Astrocyte of the cerebellum (primary cell): ENCODE measurements around the gene ITGA11.

Experiments used
- DNase-seq: peaks from one replicate; pipeline ENCODE4 v3.0.0-alpha.2; 2011; ENCODE audit warnings: low read depth
- H3K4me3 ChIP-seq: 2 replicates; pipeline ENCODE4 v1.5.1; 2011; ENCODE audit warnings: mild to moderate bottlenecking, low read depth, low read length, moderate library complexity
- in situ Hi-C: cut with HindIII; loops from 2 replicates; pipeline ENCODE4 v1.10.0; 2017; ENCODE audit warnings: low sequenced_read_pairs
- TF ChIP-seq, protein P1 (sequence below): IDR thresholded peaks from 2 replicates; pipeline ENCODE4 v1.5.1; 2012; ENCODE audit warnings: low read length, low read depth, moderate library complexity, mild to moderate bottlenecking; ENCODE audit errors: missing control alignments

Gene ITGA11

DNA sequence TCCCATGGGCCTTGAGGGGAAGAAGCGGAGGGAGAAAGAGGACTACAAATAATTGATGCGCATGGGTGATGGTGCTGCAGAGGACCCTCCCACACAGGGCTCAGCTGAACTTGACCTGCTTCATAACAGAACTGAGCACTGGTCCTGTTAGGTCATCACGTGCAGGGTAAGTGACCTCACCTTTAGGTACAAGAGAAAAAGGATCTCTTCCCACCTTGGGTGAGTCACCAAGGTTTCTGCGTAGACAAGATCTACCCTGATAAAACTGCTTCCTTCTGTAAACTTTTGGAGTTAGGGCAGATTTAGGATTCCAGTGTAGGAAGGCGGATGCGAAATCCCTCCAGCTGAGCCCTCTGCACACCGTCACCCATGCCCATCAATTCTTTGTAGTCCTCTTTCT lies 87.4 kb downstream of the ITGA11 start:
- DNase-seq: no peak
- in situ Hi-C loops: no loop called here
- TF ChIP-seq, protein P1, sequence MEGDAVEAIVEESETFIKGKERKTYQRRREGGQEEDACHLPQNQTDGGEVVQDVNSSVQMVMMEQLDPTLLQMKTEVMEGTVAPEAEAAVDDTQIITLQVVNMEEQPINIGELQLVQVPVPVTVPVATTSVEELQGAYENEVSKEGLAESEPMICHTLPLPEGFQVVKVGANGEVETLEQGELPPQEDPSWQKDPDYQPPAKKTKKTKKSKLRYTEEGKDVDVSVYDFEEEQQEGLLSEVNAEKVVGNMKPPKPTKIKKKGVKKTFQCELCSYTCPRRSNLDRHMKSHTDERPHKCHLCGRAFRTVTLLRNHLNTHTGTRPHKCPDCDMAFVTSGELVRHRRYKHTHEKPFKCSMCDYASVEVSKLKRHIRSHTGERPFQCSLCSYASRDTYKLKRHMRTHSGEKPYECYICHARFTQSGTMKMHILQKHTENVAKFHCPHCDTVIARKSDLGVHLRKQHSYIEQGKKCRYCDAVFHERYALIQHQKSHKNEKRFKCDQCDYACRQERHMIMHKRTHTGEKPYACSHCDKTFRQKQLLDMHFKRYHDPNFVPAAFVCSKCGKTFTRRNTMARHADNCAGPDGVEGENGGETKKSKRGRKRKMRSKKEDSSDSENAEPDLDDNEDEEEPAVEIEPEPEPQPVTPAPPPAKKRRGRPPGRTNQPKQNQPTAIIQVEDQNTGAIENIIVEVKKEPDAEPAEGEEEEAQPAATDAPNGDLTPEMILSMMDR: no peak
- no peak overlapping the region for H3K4me3 ChIP-seq

DNA sequence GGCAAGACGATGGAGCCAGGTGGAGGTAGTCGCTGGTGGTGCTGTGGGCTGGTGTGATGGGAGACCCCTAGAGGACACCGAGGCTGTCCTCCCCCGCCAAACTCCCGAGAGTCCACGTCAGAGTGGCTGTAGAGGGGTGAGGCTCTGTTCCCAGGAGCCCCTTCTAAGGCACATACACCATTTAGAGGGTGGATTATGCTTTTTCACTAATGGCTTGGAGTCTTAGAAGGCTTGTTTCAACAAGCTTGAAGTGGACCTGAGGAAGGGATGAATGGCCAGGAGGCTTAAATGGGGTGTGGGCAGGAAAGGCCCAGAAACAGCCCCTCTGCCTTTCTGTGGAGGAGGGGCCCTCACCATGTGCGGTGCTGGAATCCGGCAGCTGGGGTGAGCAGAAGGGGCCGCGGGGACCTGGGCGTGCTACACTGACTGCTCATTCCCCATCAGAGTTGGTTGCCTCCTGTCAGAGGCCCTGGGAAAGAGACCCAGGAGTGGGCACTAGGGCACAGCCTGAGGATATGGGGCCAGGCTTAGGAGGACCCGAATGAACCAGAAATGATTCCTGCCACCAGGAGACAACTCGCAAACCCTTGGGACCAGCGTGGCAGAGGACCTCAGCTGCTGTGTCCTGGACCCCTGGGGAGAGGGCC lies 88.3 kb downstream of the ITGA11 start:
- TF ChIP-seq, protein P1: no peak
- H3K4me3 ChIP-seq: no peak overlapping the region
- no peak for DNase-seq
- in situ Hi-C loops: no loop called here

DNA sequence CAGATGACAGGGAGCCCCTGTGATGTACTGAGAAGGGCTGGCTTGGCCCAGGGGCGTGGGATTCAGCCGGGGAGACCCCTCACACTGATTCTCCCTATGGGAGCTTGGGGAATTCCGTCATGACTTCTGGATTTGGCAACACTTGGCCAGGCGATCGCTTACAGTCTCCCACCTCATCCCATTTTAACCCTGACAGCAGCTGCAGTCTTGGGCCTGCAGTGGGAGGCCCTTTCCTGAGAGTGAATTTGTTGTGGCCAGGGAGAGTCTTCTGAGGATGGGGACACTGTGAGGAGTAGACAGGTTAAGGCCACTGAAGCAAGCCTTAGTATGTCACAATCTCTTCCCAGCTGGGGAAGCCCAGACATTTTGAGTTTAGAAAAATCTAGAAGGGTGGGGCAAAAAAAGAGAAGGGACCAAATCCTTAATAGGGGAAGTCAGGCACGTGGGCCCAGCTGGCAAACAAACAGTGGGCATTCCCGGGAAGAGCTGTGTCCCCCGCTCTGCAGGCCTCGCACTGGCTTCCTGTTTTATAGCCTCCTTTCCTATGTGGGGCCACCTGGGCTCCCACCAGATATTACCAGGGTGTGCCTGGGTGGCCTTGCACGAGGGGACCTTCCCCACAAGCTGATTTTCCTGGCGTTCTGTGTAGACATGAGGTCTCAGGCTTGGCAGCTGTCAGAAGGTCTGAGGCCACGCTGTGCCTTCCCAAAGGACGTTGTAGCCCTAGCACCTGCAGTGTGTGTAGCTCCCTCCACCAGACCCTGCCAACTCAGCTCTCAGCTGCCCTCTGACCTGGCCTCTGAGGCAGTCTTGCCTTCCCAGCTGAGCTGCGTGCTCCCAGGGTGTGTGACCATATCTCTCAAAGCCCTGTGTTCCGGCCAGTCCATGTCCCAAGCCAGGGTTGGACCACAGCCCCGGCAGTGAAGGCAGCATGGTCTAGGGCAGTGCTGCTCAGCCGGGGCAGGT lies 89.9 kb downstream of the ITGA11 start:
- in situ Hi-C loops: no loop called here
- TF ChIP-seq, protein P1: no peak
- no peak overlapping the region for H3K4me3 ChIP-seq
- no peak for DNase-seq

DNA sequence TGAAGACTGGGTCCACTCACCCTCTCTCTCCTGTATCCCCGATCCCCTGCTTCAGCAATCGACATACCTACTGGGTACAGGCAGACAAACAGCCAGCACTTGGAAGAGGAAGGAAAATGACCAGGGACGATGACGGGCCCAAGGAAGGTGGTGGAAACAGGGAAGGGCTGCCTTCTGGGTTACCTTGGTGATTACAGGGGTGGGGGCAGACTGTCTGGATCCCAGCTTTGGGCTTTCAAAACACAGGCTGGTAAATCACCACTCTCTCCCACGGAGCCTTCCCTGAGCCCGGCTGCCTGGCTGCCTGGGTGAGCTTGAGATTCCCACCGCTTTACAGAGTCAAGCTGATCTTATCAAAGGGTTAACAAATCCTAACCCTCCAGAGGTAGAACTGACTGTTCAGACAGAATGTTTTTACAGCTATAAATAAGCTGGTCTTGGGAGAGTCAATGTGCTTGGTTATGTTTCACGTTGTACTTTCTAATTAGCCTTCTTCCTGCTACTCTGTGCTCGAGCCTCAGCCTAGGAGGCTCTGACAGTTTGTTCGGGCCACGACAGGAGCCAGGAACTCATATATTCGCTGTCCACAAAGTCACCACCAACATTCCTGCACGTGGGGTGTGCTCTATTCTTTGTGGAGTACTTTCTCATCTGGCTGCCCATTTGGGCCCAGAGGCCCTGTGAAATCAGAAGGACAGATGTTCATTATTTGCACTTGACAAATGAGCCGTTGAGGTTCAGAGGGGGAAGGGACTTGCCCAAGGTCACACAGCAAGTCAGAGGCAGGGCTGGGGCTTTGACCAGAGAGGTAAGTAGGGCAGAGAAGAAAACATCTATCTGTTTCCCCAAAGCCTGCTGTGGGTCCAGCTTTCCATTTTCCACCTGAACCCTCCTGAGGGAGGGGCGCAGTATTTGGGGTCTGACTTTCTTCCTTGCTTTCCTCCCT lies 91.0 kb downstream of the ITGA11 start:
- no peak for DNase-seq
- TF ChIP-seq, protein P1: no peak
- in situ Hi-C loops: no loop called here
- H3K4me3 ChIP-seq: no peak overlapping the region

DNA sequence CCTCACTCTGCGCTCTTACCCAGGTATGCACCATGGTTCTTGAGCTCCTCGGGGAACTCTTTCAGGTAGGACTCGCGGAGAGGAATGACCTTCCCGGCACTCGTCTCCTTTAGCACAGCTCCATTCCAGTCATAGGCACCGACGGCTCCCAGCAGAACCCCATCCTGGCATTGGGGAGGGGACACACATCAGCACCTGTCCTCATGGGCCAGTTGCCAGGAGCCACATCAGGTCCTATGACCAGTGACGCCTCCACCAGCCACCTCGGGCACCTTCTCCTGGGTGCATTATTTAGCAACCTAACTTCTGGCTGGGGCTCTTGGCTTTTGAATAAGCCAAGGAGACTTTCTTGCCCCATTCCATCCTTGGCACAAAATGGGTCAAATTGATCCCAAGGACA lies 92.5 kb downstream of the ITGA11 start:
- in situ Hi-C loops: no loop called here
- DNase-seq: no peak
- no peak overlapping the region for H3K4me3 ChIP-seq
- TF ChIP-seq, protein P1: no peak

DNA sequence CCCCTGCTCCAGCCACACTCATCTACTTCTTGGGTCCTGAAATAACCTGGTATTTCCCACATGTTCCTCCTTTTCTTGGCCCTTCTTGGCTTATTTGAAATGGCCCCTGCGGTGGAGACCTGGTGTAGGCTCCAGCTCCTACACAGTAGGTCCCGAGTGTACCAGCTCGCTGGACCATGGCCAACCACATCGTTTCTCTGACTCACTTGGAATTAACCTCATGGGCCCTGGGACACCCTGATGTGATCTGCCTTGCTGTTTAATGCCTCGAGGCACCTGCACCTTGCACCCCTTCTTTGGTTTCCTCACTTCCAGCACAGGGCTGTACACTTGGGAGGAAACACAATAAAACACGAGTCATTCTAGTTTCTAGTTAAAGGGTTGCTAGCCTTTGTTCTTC lies 94.1 kb downstream of the ITGA11 start:
- H3K4me3 ChIP-seq: no peak overlapping the region
- DNase-seq: no peak
- TF ChIP-seq, protein P1: no peak
- in situ Hi-C loops: no loop called here
